ENCODE data around the gene SELENOO. TPM values are rescaled to one million over a fixed set of nuclear protein-coding genes. Genes with fewer than 3 reads are reported as not detected.

SELENOO gene
- 26.4 and 29.7 TPM in 2 replicates for total RNA-seq

GRCh38 chr22:50200461-50201190, at the start of gene SELENOO:
Gene SELENOO (plus strand): TSS chr22:50201011. CDS start chr22:50201037, 26 bp downstream.

DNA sequence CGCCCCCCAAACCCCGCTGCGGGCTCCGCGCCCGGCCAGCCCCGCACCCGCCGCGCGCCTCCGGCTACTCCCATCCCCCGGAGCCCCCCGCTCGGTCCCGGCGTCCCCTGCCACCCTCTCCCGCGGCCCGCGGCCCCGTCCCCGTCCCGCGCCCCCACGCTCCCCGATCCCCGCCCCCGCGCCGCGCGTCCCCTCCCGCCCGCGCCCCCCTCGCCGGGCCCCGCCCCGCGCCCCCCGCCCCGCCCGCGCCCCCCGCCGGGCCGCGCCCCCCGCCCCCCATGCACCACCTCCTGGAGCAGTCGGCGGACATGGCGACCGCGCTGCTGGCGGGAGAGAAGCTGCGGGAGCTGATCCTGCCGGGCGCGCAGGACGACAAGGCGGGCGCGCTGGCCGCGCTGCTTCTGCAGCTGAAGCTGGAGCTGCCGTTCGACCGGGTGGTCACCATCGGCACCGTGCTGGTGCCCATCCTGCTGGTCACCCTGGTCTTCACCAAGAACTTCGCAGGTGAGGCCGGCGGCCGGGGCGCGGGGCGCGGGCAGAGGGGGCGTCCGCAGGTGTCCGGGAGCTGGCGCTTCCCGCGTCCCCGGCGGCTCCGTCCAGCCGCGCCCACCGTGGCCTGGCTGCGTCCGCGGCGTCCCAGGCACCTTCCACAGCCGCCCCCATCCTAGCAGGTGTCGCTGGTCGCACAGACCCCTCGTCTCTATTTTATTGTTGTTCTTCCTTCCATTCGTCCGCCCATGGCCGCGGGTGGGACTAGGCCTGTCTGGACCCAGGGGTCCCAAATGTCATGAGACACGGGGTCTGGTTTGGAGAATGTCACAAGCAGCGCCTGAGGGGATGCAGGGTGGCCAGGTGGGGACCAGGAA, 30.1 kb upstream of the SELENOO start, which contains the start of gene PANX2:
Gene PANX2 (plus strand): TSS at position 279 of the 866 bp plus-strand sequence. CDS start 0 bp downstream, at position 279.

DNA sequence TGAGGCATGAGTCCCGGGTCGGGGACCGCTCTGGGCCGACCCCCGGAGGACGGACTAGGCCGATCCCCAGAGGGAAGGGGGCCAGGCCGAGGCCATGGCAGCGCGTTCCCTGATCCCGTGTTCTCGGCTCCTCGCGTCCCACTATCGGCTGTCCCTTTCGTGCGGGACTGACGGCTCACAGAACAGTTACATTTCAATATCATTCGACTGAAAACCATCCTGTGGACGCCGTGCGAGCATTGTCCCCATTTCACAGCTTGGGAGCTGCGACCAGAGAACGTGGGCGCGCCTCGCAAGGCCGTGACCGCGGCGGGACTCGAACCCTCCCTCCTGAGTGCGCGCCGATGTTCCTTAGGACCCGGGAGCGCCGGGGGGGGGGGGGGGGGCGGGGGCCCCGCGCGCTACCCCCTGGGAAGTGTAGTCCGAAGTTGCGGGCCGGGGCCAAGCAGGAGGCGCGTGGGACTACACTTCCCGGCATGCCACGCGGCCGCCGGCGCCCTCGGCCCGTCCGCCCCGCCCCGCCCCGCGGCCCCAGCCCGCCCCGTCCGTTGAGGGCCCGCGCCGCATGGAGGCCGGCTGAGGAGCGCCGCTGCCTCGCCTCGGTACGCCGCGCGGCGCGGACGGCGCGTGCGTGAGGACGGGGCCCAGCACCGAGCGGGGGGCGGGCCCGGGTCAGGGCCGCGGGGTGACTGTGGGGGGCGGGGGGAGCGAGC, 15.3 kb upstream of the SELENOO start, which contains the start of gene TRABD:
Gene TRABD (plus strand): TSS at position 539 of the 713 bp plus-strand sequence. CDS start 7,148 bp downstream, outside the sequence.

GRCh38 chr22:50244420-50245213, 43.8 kb downstream of the SELENOO start, which contains the start of gene TUBGCP6:
Gene TUBGCP6 (minus strand): TSS chr22:50245023. CDS start chr22:50244459, 564 bp downstream.

DNA sequence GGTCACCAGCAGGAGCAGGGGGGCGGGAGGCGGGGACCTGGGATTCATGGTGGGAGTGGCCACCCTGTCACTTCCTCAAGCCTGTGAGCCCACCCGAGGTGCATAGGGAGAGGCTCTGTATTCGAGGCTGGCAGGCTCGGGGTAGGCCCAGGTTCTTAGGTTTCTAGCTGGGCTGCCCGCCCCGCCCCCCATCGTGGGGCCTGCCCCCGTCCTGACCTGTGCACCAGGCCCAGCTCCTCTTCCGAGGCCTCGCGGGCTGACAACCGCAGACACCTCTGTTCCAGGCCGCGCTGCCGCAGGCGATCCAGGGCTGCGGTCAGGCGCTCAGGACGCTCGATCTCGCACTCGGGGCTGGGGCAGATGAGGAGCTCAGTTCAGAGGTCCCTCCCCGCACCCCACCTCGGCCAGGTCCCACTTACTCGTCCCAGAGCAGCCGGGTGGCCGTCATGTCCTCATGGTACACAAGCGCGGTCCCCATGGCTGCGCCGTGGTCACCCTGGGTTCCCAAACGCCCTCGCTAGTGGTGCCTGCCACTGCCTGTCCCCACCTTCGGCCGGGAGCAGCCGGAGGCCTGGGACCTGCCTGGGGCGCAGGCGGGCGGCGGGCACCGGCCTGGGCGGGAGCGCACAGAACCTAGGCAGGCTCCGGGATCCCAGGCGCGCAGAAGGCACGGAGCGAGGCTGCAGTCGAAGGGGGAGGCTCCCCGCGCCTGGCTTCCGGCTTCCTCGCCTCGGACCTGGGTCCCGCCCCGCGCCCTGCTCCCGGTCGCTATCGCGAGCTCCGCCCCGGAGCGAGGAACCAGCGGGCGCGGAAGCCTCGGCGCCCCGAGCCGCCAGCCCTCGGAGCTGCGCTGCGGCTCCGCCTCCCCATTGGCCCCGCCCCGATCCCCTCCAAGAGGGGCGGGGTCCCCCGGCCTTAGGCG, 50.0 kb downstream of the SELENOO start, which contains the start of gene HDAC10:
Gene HDAC10 (minus strand): TSS at position 711 of the 922 bp plus-strand sequence. CDS start 233 bp downstream, at position 478.

DNA sequence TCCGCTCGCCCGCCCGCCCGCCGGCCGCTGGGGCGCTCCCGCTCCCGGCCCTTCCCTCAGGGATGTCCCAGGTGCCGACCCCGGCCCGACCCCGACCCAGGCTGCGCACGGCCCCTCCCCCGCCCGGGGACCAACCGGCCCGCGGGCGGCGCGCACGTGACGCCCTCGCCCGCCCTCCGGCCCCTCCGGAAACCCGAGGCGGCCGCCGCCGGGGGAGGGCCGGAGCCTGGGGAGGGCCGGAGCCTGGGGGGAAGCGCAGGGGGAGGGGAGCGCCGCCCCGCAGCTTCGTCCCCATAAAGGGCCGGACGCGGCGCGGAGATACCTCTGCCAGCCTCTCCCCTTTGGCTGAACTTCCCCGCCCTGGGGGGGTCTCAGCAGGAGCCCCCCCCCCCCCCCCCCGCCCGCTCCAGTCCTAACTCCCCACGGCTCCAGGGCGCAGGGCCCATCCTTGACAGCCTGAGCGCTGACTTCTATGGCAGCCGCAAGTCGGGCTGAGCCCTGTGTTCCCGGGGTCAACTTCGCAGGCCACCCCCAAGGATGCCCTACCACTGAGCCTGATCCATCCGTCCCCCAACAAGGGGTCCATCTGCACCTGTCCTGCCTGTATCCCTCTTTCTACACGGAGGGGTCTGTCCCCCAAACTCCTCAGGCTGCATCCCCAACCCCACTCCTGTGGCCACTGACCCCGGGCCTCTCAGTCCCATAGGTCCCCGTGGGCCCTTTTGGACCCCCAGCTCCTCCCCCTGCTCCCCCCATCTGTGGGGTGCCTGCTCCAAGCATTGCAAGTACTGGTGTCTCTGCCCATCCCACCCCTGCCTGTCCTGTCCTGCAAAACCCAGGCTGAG, 61.0 kb downstream of the SELENOO start, which contains the start of gene MAPK12:
Gene MAPK12 (minus strand): TSS at position 69 of the 845 bp plus-strand sequence. CDS start 174 bp downstream, outside the sequence.

Other genes with a start within 250 kb of the SELENOO start
- 77.6 and 133 TPM in 2 replicates for gene PIM3, start 240.2 kb upstream of the SELENOO start, total RNA-seq
- gene IL17REL, start 188.2 kb upstream of the SELENOO start, total RNA-seq: under 0.01 TPM in 1 of 2 replicates, not detected in the other
- not detected in 2 replicates for gene TTLL8, start 142.7 kb upstream of the SELENOO start, total RNA-seq
- 0.09 TPM in 1 of 2 replicates, not detected in the other for gene MLC1, start 115.6 kb upstream of the SELENOO start, total RNA-seq
- 17.9 and 20.4 TPM in 2 replicates for gene MOV10L1, start 111.0 kb upstream of the SELENOO start, total RNA-seq
- gene PANX2, start 30.3 kb upstream of the SELENOO start, total RNA-seq: 0.75 and 0.99 TPM in 2 replicates
- 27.8 and 32.8 TPM in 2 replicates for gene TRABD, start 15.1 kb upstream of the SELENOO start, total RNA-seq
- 20.6 and 33.6 TPM in 2 replicates for gene TUBGCP6, start 44.0 kb downstream of the SELENOO start, total RNA-seq
- gene HDAC10, start 50.3 kb downstream of the SELENOO start, total RNA-seq: 12.9 and 20.6 TPM in 2 replicates
- 50.2 and 57.4 TPM in 2 replicates for gene MAPK12, start 60.7 kb downstream of the SELENOO start, total RNA-seq
- 17.5 and 22.9 TPM in 2 replicates for gene MAPK11, start 69.4 kb downstream of the SELENOO start, total RNA-seq
- gene PLXNB2, start 106.6 kb downstream of the SELENOO start, total RNA-seq: 68.2 and 132 TPM in 2 replicates
- 0.72 and 1.5 TPM in 2 replicates for gene DENND6B, start 126.0 kb downstream of the SELENOO start, total RNA-seq
- 63.4 and 63.5 TPM in 2 replicates for gene PPP6R2, start 142.3 kb downstream of the SELENOO start, total RNA-seq